Activated T-cell treated with anti-CD3 and anti-CD28 coated beads, Interleukin-2, amount 50 U/mL, for 24 hours (primary cell): Measurements from ENCODE around the gene ANKRD29.

Experiments
- DNase-seq: peaks from one replicate; pipeline ENCODE4 v3.0.0-alpha.2; 2020
- H3K27ac Mint-ChIP-seq: 2 replicates; pipeline ENCODE4 v1.8.0; 2020; ENCODE audit warnings: mild to moderate bottlenecking, mixed read lengths
- H3K27me3 Mint-ChIP-seq: 2 replicates; pipeline ENCODE4 v1.8.0; 2020; ENCODE audit warnings: mixed read lengths
- H3K36me3 Mint-ChIP-seq: 2 replicates; pipeline ENCODE4 v1.8.0; 2020; ENCODE audit warnings: low read depth, mixed read lengths
- H3K4me1 Mint-ChIP-seq: 2 replicates; pipeline ENCODE4 v1.8.0; 2020; ENCODE audit warnings: low read depth, mixed read lengths
- H3K4me3 Mint-ChIP-seq: 2 replicates; pipeline ENCODE4 v1.8.0; 2020; ENCODE audit warnings: mild to moderate bottlenecking, moderate library complexity, mixed read lengths
- H3K9me3 Mint-ChIP-seq: 2 replicates; pipeline ENCODE4 v1.8.0; 2020; ENCODE audit warnings: mixed read lengths

Gene ANKRD29, protein sequence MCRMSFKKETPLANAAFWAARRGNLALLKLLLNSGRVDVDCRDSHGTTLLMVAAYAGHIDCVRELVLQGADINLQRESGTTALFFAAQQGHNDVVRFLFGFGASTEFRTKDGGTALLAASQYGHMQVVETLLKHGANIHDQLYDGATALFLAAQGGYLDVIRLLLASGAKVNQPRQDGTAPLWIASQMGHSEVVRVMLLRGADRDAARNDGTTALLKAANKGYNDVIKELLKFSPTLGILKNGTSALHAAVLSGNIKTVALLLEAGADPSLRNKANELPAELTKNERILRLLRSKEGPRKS

DNA sequence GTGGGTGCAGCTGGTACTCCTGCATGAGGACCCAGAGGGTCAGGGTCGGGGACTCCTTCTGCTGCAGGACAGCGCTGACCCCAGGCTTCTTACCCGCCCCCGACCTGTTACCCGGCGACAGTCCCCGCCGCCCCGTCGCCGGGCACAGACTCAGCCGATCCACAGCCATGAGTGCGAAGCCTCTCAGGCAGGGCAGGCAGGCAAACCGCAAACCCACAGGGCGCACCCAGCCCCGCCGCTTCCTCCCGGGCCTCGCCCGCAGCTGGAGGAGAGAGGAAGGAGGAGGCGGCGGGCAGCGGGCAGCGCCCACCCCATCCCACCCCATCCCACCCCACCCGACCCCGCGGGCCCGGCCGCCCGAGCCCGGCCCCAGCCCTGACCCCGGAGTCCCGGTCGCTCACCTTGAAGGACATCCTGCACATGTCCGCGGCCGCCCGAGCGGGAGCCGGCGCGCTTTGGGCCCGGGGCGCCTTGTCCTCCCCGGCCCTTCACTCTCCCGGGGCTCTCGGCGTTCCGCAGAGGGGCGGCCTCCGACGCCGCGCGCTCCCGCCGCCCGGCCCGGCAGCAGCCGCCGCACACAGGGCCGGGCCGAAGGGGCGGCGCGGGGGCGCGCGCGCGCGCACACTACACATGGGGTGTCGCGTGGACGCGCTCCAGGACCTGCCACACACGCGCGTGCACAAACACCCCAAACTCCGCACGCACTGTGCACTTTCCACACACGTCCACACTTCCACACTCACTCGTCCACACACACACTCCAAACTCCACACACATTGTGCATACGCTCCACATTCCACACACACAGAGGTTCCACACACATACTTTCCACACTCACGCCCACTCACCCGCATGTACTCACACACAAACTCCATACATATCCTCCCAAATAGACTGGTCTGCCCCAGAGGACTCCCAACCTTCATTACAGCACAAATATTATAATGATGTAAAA lies at the start of gene ANKRD29:
Gene ANKRD29, minus strand, starts transcription at position 603 of the 955 bp plus-strand sequence. Its CDS starts 181 bp downstream, at position 422.
- Mint-ChIP-seq H3K27ac (peak within 1 kb of the TSS; percentile 58), H3K36me3 (no peaks in the 10 kb centered on the region), H3K27me3 (peaks cover 44% of the 10 kb centered on the region), H3K4me3 (peak within 1 kb of the TSS; percentile 74), H3K4me1 (peaks cover 24% of the 10 kb centered on the region), H3K9me3 (no peaks in the 10 kb centered on the region)
- peak; percentile 60 for DNase-seq

DNA sequence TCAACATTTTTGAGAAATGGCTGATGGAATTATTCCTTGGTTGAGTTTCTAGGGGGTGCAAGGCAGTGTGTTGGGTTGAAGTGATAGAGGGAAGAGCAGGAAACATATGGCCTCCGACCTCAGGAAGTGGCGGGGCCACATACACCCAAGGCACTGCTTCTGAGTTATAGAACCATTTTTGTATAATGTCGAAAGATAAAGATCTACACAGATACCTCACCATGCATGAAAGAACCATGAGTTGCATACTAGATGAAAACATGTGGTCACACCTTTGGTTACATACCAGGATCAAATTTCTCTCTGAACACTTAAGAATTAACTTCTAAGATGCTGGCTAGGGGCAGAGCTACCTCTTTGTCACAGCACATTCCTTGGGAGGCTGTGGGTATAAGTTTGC lies 49.7 kb upstream of the ANKRD29 start:
- Mint-ChIP-seq H3K36me3 (no peaks in the 10 kb centered on the region), H3K4me3 (no peak overlapping the region), H3K4me1 (peaks cover 14% of the 10 kb centered on the region), H3K27ac (no peak overlapping the region), H3K27me3 (peaks cover 4% of the 10 kb centered on the region), H3K9me3 (peaks cover 2% of the 10 kb centered on the region)
- no peak for DNase-seq

DNA sequence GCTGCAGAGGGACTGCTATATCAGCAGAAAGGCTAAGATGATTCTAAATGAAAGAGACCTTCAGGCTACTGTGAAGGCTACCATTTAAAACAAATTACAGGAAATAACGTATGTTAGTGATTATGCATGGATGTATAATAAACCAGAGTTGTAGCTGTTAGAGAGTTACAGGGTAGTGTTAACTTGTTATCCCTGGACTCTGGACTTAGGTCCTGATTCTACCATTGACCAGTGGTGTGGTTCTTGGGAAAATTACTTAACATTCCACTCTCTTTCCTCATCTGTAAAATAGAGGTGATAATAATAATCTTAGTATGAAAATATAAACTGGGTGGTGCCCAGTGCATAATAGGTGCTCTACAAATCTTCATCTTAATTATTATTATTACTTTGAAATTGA lies 48.7 kb upstream of the ANKRD29 start:
- H3K4me3 Mint-ChIP-seq: no peak overlapping the region
- no peaks in the 10 kb centered on the region for H3K36me3 Mint-ChIP-seq
- peaks cover 8% of the 10 kb centered on the region for H3K27me3 Mint-ChIP-seq
- DNase-seq: no peak
- H3K4me1 Mint-ChIP-seq: peaks cover 14% of the 10 kb centered on the region
- H3K9me3 Mint-ChIP-seq: peaks cover 6% of the 10 kb centered on the region
- H3K27ac Mint-ChIP-seq: no peak overlapping the region

DNA sequence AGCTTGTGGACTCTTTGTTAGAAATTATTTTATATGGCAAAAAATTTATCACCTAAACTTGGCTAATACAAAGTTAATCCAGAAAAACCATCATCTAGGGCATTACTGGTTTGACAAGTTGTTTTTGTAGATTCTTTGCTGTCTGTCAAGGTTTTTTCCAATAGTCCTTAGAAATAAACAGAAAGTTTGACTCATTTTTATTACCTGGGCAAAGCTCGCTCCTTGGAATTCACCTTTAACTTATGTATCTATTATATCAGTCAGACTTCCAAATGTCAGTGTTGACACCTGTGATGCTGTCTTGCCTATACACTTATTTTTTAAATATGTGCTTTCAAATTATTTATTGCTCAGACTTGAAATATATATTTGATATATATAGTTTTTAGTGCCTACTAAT lies 48.2 kb upstream of the ANKRD29 start:
- Mint-ChIP-seq H3K27me3 (peaks cover 8% of the 10 kb centered on the region), H3K4me3 (no peak overlapping the region), H3K4me1 (peaks cover 14% of the 10 kb centered on the region)

DNA sequence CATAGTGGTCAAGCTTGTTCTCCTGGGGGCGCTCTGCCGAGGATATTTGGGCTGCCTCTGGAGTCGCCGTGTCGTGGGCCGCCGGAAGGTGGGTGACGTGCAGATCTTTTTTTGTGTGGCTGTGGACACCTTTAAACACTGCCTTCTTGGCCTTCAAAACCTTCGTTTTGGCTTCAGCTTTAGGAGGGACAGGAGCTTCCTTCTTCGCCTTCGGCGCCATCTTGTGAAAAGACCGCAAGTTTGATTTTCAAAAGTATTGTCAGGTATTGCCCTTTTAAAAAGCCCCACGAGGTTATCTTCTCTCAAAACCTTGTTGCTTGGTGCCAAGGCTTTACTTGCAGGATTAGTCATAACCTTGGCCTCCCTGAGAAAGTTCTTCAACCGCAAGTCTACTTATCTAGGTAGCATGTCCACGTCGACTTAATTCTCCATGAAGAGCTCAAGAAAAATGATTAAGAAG lies 47.4 kb upstream of the ANKRD29 start:
- no peaks in the 10 kb centered on the region for H3K36me3 Mint-ChIP-seq
- H3K27me3 Mint-ChIP-seq: peaks cover 8% of the 10 kb centered on the region

More for the DNA sequence above, 48.2 kb upstream of the ANKRD29 start:
- no peak for DNase-seq
- Mint-ChIP-seq H3K36me3 (no peaks in the 10 kb centered on the region), H3K27ac (no peak overlapping the region), H3K9me3 (peaks cover 6% of the 10 kb centered on the region)

DNA sequence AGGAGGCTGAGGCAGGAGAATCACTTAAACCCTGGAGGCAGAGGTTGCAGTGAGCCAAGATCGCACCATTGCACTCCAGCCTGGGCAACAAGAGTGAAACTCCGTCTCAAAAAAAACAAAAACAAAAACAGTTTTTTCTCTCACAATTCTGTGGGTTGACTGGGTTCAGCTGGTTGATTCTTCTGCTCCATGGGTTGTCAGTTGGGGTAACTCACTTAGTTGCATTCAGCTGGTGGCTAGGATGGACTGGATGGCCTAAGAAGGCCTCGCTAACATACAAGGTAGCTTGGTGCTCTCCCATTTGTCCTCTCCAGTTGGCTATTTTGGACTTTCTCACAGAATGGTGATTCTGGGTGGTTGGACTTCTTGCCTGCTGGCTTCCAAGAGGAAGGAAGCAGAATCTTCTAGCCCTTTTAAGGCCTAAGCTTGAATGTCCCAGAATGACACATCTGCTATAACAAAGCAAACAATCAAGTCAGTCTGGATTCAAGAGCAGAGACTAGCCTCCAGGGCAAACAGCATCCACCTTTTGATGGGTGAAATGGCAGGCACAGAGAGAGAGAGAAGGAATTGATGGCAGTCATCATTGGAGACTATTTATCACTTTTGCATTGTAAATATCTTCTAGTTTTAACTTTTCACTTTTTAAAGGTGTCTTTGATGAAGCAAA lies 44.4 kb upstream of the ANKRD29 start:
- no peaks in the 10 kb centered on the region for H3K36me3 Mint-ChIP-seq
- H3K27ac Mint-ChIP-seq: no peak overlapping the region
- H3K27me3 Mint-ChIP-seq: peaks cover 16% of the 10 kb centered on the region
- peaks cover 6% of the 10 kb centered on the region for H3K9me3 Mint-ChIP-seq
- DNase-seq: no peak
- peaks cover 3% of the 10 kb centered on the region for H3K4me1 Mint-ChIP-seq
- no peak overlapping the region for H3K4me3 Mint-ChIP-seq

More for the DNA sequence above, 47.4 kb upstream of the ANKRD29 start:
- Mint-ChIP-seq H3K27ac (no peak overlapping the region), H3K4me1 (peaks cover 14% of the 10 kb centered on the region), H3K4me3 (no peak overlapping the region), H3K9me3 (peaks cover 6% of the 10 kb centered on the region)
- DNase-seq: no peak

DNA sequence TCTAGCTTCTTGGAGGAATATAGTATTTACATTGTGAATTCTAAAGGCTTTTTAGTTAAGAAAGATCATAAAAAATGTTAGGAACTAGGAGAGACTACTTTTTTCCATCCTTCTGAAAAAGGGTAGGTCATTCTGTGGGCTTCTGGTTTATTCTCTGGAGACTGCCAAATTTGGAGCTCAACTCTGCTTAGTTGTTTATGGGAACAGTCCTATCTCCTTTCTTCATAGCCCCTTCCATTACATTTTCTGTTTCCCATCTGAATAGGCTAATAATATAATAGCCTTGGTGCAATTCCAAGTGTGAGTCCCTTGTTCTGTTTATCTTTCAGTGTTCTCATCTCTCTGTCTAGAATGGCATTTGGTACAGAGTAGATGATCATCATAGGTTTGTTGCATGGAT lies 42.1 kb upstream of the ANKRD29 start:
- Mint-ChIP-seq H3K9me3 (peaks cover 6% of the 10 kb centered on the region), H3K27ac (no peak overlapping the region), H3K4me3 (no peak overlapping the region), H3K36me3 (no peaks in the 10 kb centered on the region), H3K27me3 (peaks cover 20% of the 10 kb centered on the region), H3K4me1 (no peaks in the 10 kb centered on the region)
- no peak for DNase-seq

DNA sequence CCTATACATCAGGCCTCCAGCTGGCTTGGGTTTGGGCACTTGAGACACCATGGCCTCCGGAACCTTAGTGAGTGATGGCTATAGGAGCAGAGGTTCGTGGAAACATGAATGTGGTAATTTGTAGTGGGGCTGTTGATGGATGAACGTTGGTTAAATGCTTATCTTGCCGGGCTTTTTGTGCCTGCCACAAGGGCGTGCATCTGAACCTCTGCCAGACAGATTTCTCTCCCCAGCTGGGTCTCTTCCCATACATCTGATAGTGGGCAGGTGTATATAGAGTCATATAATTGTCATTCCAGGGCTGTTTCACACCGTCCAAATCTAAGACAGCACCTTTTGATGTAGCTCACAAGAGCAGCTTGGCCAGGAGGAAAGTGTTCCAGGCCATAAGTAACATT lies 41.3 kb upstream of the ANKRD29 start:
- H3K36me3 Mint-ChIP-seq: no peaks in the 10 kb centered on the region
- H3K27me3 Mint-ChIP-seq: peaks cover 20% of the 10 kb centered on the region
- DNase-seq: no peak
- no peak overlapping the region for H3K27ac Mint-ChIP-seq
- H3K9me3 Mint-ChIP-seq: peaks cover 6% of the 10 kb centered on the region
- H3K4me1 Mint-ChIP-seq: no peaks in the 10 kb centered on the region
- H3K4me3 Mint-ChIP-seq: no peak overlapping the region

DNA sequence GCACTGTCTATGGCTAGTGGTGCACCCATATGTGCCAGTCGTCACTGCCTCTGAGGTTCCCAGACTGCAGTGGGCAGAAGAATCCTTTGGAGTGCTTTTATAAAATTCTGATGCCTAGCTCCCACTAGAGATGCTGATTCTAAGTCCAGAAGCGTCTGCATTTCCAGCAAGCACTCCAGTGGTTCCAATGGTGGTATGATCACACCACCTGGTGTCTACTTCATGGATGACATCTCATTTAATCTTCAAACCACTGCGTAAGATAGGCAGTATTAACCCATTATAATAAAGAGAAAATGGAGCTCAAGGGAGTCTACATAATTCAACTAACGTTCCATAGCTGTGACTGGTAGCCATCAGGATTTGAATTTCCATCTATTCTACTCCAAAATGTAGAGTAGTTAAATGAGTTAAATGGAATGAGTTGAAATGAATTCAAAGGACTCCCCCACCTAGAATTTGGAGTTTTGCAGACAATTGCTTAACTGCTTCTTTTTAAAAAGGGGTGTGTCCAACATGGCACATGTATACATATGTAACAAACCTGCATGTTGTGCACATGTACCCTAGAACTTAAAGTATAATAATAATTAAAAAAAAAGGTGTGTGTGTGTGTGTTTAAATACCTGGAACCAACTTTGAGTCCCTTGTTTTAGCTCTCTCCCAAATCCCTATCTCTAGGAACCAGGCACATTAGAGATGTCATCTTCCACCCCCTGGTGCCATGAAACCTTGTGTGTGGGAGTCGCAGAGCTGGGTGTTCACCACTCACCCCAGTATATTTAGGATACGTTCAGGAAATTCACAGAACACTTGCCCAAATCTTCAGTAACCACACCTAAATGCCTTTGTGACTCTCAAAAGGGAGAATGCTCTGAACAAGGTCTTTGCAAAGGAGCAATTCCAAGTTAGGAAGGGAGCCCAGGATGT lies 40.6 kb upstream of the ANKRD29 start:
- H3K9me3 Mint-ChIP-seq: peaks cover 6% of the 10 kb centered on the region
- H3K36me3 Mint-ChIP-seq: no peaks in the 10 kb centered on the region
- DNase-seq: no peak
- H3K27me3 Mint-ChIP-seq: peaks cover 20% of the 10 kb centered on the region
- H3K4me1 Mint-ChIP-seq: no peaks in the 10 kb centered on the region
- H3K4me3 Mint-ChIP-seq: no peak overlapping the region
- no peak overlapping the region for H3K27ac Mint-ChIP-seq

DNA sequence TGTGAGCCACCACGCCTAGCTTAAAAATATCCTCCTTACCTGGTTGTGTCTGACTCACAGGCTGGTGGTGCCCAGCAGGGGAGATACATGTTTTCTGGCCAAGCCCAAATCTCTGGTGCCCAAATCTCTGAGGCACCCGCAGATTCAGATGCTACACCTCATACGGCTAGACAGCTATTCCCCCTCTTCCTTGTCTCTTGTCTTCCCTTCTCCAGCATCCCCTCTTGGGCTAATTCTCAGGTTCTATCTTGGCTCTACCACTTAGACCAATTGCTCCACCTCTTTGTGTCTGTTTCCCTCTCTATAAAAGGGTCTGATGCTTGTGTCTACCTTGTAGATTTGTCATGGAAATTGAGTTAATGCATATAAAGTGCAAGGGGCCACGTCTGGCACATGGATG lies 39.9 kb upstream of the ANKRD29 start:
- Mint-ChIP-seq H3K4me3 (no peak overlapping the region), H3K4me1 (no peaks in the 10 kb centered on the region), H3K27ac (no peak overlapping the region), H3K27me3 (peaks cover 16% of the 10 kb centered on the region), H3K36me3 (no peaks in the 10 kb centered on the region), H3K9me3 (peaks cover 4% of the 10 kb centered on the region)
- DNase-seq: no peak

DNA sequence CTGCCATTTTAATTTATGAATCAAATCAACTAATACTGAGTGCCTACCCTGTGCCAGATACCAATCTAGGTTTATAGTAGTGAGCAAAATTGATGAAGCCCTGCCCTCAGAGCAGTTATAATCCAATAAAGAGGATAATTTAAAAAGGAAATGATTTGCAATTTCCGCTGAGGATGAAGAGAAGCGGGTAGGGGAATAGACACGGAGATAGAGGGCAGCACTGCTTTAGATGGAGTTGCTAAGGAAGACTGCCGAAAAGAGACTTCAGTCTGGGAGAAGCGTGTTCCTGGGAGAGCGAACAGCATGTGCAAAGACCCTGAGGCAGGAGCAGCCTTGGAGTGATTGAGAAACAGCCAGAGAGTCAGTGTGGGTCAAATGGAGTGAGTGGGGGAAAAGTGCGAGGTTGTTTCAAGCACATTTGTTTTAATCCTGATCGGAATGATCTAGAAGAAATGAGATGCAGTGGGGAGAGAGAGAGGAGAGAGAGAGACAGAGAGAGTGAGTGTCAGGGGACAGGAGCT lies 38.9 kb upstream of the ANKRD29 start:
- DNase-seq: no peak
- H3K27ac Mint-ChIP-seq: no peak overlapping the region
- no peaks in the 10 kb centered on the region for H3K36me3 Mint-ChIP-seq
- H3K9me3 Mint-ChIP-seq: no peaks in the 10 kb centered on the region
- peaks cover 12% of the 10 kb centered on the region for H3K27me3 Mint-ChIP-seq
- no peaks in the 10 kb centered on the region for H3K4me1 Mint-ChIP-seq
- H3K4me3 Mint-ChIP-seq: no peak overlapping the region

DNA sequence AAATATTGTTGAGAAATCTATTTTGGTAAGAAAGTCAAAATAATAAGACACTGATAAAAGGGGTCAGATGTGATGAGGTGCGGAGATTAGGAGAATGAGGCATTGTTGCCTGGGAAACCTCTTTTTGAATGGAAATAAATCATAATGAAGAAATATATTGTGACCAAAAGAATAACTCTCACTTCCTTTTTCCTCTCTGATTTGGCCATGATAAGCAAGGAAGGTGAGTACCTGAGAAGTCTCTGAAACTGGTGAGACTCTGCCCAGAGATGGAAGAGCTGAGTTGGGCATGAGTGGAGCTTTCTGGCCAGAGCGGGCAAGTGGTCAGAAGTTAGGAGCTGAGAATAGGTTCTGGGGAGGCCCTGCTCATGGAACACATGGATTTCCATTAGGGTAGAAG lies 38.3 kb upstream of the ANKRD29 start:
- H3K27me3 Mint-ChIP-seq: peaks cover 12% of the 10 kb centered on the region
- no peak overlapping the region for H3K4me3 Mint-ChIP-seq
- no peaks in the 10 kb centered on the region for H3K9me3 Mint-ChIP-seq
- H3K36me3 Mint-ChIP-seq: no peaks in the 10 kb centered on the region
- no peaks in the 10 kb centered on the region for H3K4me1 Mint-ChIP-seq
- H3K27ac Mint-ChIP-seq: no peak overlapping the region
- DNase-seq: no peak

DNA sequence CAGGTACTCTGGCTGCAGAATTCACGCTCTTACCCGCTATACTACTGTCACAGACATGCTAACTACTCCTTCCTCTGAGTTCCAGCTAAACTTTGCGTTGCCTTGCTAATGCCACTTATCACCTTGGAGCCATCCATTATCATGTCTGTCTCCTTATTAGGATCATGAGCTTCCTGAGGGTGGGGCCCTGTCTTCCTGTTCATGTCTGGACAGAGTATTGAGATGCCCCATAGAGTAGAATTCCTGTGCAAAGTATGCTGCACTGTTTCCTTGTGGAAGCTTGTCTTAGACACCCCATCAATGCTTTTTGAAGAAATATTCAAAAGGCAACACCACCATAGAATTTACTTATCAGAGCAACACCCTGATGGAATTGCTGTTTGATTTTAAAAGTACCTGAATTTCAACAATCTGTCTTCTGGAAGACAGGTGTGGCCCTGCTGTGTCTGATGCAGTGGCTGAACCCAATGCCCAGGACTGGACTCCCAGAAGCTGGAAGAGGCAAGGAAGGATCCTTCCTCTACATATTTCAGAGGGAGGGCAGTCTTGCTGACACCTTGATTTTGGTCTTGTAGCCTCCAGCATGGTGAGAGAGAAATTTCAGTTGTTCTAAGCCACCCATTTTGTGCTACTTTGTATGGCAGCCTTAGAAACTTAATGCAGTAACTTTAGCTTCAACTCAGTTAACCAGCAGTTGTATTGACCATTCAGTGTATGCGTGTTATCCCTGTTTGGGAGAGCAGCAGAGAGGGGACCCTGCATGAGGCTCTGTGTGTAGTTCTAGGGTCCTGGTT lies 32.1 kb upstream of the ANKRD29 start:
- Mint-ChIP-seq H3K4me1 (peaks cover 7% of the 10 kb centered on the region), H3K4me3 (no peak overlapping the region), H3K27ac (no peak overlapping the region), H3K27me3 (peaks cover 10% of the 10 kb centered on the region), H3K36me3 (no peaks in the 10 kb centered on the region), H3K9me3 (no peaks in the 10 kb centered on the region)
- no peak for DNase-seq
